ENCODE results near the gene BLACAT1. TPM values are rescaled to one million over a fixed set of nuclear protein-coding genes. Genes with fewer than 3 reads are reported as not detected.

The BLACAT1 gene
- total RNA-seq = 1 to 10 TPM in 1 of 2 experiments, under 1 TPM in 1; 0.90 to 1.2 TPM

GRCh38 chr1:205455581-205456382, at the start of gene BLACAT1:
TSS of gene BLACAT1 (minus strand) at chr1:205456045.
- H3K4me3 Mint-ChIP-seq = peak within 1 kb of the TSS; percentile 38
- ChIA-PET CTCF (interaction anchor here (1.4 to 3.0 kb wide), 3 partner anchors 25 to 68 kb away, joined by 3 to 16 read pairs (median 7); no protein-coding TSS in a partner anchor), POLR2A (interaction anchor here (1.1 kb wide), 1 partner anchor 15 kb away, joined by 3 read pairs; no protein-coding TSS in a partner anchor)
- H3K27ac Mint-ChIP-seq = no peak within 1 kb of the TSS
- peaks cover 62% of the 10 kb centered on the region for H3K27me3 Mint-ChIP-seq
- DNase-seq = no peak
- peaks cover 13% of the 10 kb centered on the region for H3K4me1 Mint-ChIP-seq (ENCODE audit: low read depth)
- H3K36me3 Mint-ChIP-seq = no peaks in the 10 kb centered on the region
- no peaks in the 10 kb centered on the region for H3K9me3 Mint-ChIP-seq
- intact Hi-C loops (cut with micrococcal nuclease) = no loop called here

- no peaks in the 10 kb centered on the region for H3K9me3 Mint-ChIP-seq
- DNase-seq = no peak
- POLR2A ChIA-PET = no interaction called here
- H3K27ac Mint-ChIP-seq = no peak overlapping the region
- peak overlapping the region; percentile 64 for H3K4me3 Mint-ChIP-seq
- no peaks in the 10 kb centered on the region for H3K36me3 Mint-ChIP-seq
- CTCF ChIA-PET = no interaction called here
- H3K4me1 Mint-ChIP-seq (ENCODE audit: low read depth) = peaks cover 8% of the 10 kb centered on the region
- intact Hi-C loops (cut with micrococcal nuclease) = no loop called here
- H3K27me3 Mint-ChIP-seq = peaks cover 1% of the 10 kb centered on the region
Measured at GRCh38 chr1:205505076-205505729, 49.4 kb upstream of the BLACAT1 start.

- peak; percentile 64 for DNase-seq
- Mint-ChIP-seq H3K9me3 (no peaks in the 10 kb centered on the region), H3K36me3 (no peaks in the 10 kb centered on the region), H3K27me3 (peaks cover 1% of the 10 kb centered on the region), H3K27ac (no peak within 1 kb of the TSS), H3K4me1 (ENCODE audit: low read depth) (peaks cover 8% of the 10 kb centered on the region), H3K4me3 (peak within 1 kb of the TSS; percentile 64)
- intact Hi-C loops (cut with micrococcal nuclease) = no loop called here
- ChIA-PET CTCF (interaction anchor here (1.0 kb wide), 1 partner anchor 20 kb away, joined by 3 read pairs; no protein-coding TSS in a partner anchor), POLR2A (no interaction called here)
Measured at GRCh38 chr1:205504311-205505075, 48.6 kb upstream of the BLACAT1 start, which contains the start of gene CDK18. TSS of gene CDK18 (plus strand) at chr1:205504669. CDS start at chr1:205523168, 18,499 bp downstream.

GRCh38 chr1:205502992-205503391, 47.1 kb upstream of the BLACAT1 start:
- CTCF ChIA-PET = interaction anchor here (3.4 to 6.9 kb wide), 2 partner anchors 14 to 18 kb away, joined by 15 to 45 read pairs; no protein-coding TSS in a partner anchor
- Mint-ChIP-seq H3K4me3 (no peak overlapping the region), H3K36me3 (no peaks in the 10 kb centered on the region), H3K4me1 (ENCODE audit: low read depth) (peaks cover 8% of the 10 kb centered on the region), H3K9me3 (no peaks in the 10 kb centered on the region), H3K27ac (no peak overlapping the region), H3K27me3 (peaks cover 1% of the 10 kb centered on the region)
- DNase-seq = no peak
- intact Hi-C loops (cut with micrococcal nuclease) = no loop called here
- POLR2A ChIA-PET = no interaction called here

- DNase-seq = no peak
- H3K27ac Mint-ChIP-seq = no peak overlapping the region
- H3K9me3 Mint-ChIP-seq = no peaks in the 10 kb centered on the region
- ChIA-PET CTCF (interaction anchor here (0.9 to 6.9 kb wide), 3 partner anchors 10 to 17 kb away, joined by 3 to 45 read pairs (median 15); no protein-coding TSS in a partner anchor), POLR2A (no interaction called here)
- intact Hi-C loops (cut with micrococcal nuclease) = no loop called here
- no peaks in the 10 kb centered on the region for H3K36me3 Mint-ChIP-seq
- H3K27me3 Mint-ChIP-seq = peaks cover 1% of the 10 kb centered on the region
- no peak overlapping the region for H3K4me3 Mint-ChIP-seq
- peaks cover 8% of the 10 kb centered on the region for H3K4me1 Mint-ChIP-seq (ENCODE audit: low read depth)
Measured at GRCh38 chr1:205502111-205502810, 46.4 kb upstream of the BLACAT1 start.

GRCh38 chr1:205500240-205501233, 44.7 kb upstream of the BLACAT1 start:
- intact Hi-C loops (cut with micrococcal nuclease) = no loop called here
- peaks cover 8% of the 10 kb centered on the region for H3K4me1 Mint-ChIP-seq (ENCODE audit: low read depth)

GRCh38 chr1:205499789-205500188, 43.9 kb upstream of the BLACAT1 start:
- Mint-ChIP-seq H3K4me1 (ENCODE audit: low read depth) (peaks cover 3% of the 10 kb centered on the region), H3K36me3 (no peaks in the 10 kb centered on the region), H3K9me3 (no peaks in the 10 kb centered on the region), H3K4me3 (no peak overlapping the region), H3K27ac (no peak overlapping the region), H3K27me3 (peaks cover 1% of the 10 kb centered on the region)
- POLR2A ChIA-PET = no interaction called here
- intact Hi-C loops (cut with micrococcal nuclease) = no loop called here
- no peak for DNase-seq
- CTCF ChIA-PET = interaction anchor here (1.3 to 6.9 kb wide), 4 partner anchors 11 to 24 kb away, joined by 3 to 45 read pairs (median 12); no protein-coding TSS in a partner anchor

More at GRCh38 chr1:205500240-205501233, 44.7 kb upstream of the BLACAT1 start:
- Mint-ChIP-seq H3K36me3 (no peaks in the 10 kb centered on the region), H3K27me3 (peaks cover 1% of the 10 kb centered on the region), H3K9me3 (no peaks in the 10 kb centered on the region), H3K4me3 (no peak overlapping the region), H3K27ac (no peak overlapping the region)
- no peak for DNase-seq
- POLR2A ChIA-PET = no interaction called here
- CTCF ChIA-PET = interaction anchor here (1.3 to 6.9 kb wide), 3 partner anchors 12 to 23 kb away, joined by 3 to 45 read pairs (median 15); no protein-coding TSS in a partner anchor

- Mint-ChIP-seq H3K27me3 (peaks cover 11% of the 10 kb centered on the region), H3K36me3 (no peaks in the 10 kb centered on the region), H3K27ac (no peak overlapping the region), H3K4me3 (no peak overlapping the region), H3K9me3 (no peaks in the 10 kb centered on the region), H3K4me1 (ENCODE audit: low read depth) (peaks cover 2% of the 10 kb centered on the region)
- intact Hi-C loops (cut with micrococcal nuclease) = no loop called here
- DNase-seq = no peak
- CTCF ChIA-PET = interaction anchor here (0.9 to 6.9 kb wide), 3 partner anchors 8 to 27 kb away, joined by 4 to 45 read pairs (median 4); no protein-coding TSS in a partner anchor
- POLR2A ChIA-PET = no interaction called here
Measured at GRCh38 chr1:205497351-205497750, 41.5 kb upstream of the BLACAT1 start.

- POLR2A ChIA-PET = no interaction called here
- peaks cover 14% of the 10 kb centered on the region for H3K27me3 Mint-ChIP-seq
- peaks cover 2% of the 10 kb centered on the region for H3K4me1 Mint-ChIP-seq (ENCODE audit: low read depth)
- no peak overlapping the region for H3K4me3 Mint-ChIP-seq
- CTCF ChIA-PET = interaction anchor here (0.9 to 13.1 kb wide), 4 partner anchors 8 to 28 kb away, joined by 4 to 321 read pairs (median 26); no protein-coding TSS in a partner anchor
- DNase-seq = no peak
- intact Hi-C loops (cut with micrococcal nuclease) = no loop called here
- H3K27ac Mint-ChIP-seq = no peak overlapping the region
- H3K36me3 Mint-ChIP-seq = no peaks in the 10 kb centered on the region
- no peaks in the 10 kb centered on the region for H3K9me3 Mint-ChIP-seq
Measured at GRCh38 chr1:205496661-205497060, 40.8 kb upstream of the BLACAT1 start.

GRCh38 chr1:205495237-205495823, 39.5 kb upstream of the BLACAT1 start:
- intact Hi-C loops (cut with micrococcal nuclease) = no loop called here
- H3K27me3 Mint-ChIP-seq = peaks cover 15% of the 10 kb centered on the region
- H3K4me3 Mint-ChIP-seq = no peak overlapping the region
- H3K27ac Mint-ChIP-seq = no peak overlapping the region
- H3K4me1 Mint-ChIP-seq (ENCODE audit: low read depth) = peaks cover 2% of the 10 kb centered on the region
- ChIA-PET POLR2A (no interaction called here), CTCF (interaction anchor here (0.7 to 13.1 kb wide), 4 partner anchors 10 to 141 kb away, joined by 3 to 321 read pairs (median 7); no protein-coding TSS in a partner anchor)
- DNase-seq = no peak
- no peaks in the 10 kb centered on the region for H3K36me3 Mint-ChIP-seq
- H3K9me3 Mint-ChIP-seq = no peaks in the 10 kb centered on the region

Measured in activated CD4-positive, alpha-beta memory T cell treated with anti-CD3 and anti-CD28 coated beads for 36 hours (primary cell).